HG02588 (cell line): ENCODE data around the gene DMAC2.
"Not testable (repeated sequence)": the region's sequence is repeated elsewhere in the genome, so short reads cannot be mapped to it uniquely, and the experiment has no call there.

ENCODE experiments used
- ATAC-seq: cut with Tn5 transposase; IDR thresholded peaks from one replicate; pipeline ENCODE4 v1.9.1; 2021; ENCODE audit warnings: mild to moderate bottlenecking, moderate library complexity; ENCODE audit not compliant: unreplicated experiment

DMAC2 gene

GRCh38 chr19:41439441-41440222, at the start of gene DMAC2:
DMAC2 (minus strand) TSS chr19:41439912; CDS start chr19:41439899, 13 bp downstream.
- peak; percentile 86 for ATAC-seq

GRCh38 chr19:41486953-41487352, 47.2 kb upstream of the DMAC2 start:
- ATAC-seq: not testable (repeated sequence)

GRCh38 chr19:41484822-41485221, 45.1 kb upstream of the DMAC2 start:
- no peak for ATAC-seq

- no peak for ATAC-seq
Observed at GRCh38 chr19:41480336-41480735, 40.6 kb upstream of the DMAC2 start.

DNA sequence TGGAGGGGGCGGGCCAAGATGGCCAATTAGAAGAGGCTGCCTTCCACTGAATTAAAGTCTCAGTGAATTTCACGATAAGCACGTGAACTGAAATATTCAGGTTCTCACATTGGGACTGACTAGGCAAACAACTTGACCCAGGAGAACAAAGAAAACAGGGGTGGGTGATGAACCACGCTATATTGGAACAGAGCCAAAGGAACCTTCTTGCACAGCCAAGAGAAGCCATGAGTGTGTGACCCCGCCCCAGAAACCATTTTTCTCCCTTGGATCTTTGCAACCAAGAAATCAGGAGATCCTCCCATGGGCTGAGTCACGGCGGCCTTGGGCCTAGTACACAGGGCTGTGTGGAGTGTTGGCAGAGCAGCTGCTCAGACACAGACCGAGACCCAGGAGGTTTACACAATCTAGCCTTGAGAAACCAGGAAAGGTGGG, 40.1 kb upstream of the DMAC2 start:
- ATAC-seq: no peak

GRCh38 chr19:41478875-41479756, 39.4 kb upstream of the DMAC2 start:
- no peak for ATAC-seq

DNA sequence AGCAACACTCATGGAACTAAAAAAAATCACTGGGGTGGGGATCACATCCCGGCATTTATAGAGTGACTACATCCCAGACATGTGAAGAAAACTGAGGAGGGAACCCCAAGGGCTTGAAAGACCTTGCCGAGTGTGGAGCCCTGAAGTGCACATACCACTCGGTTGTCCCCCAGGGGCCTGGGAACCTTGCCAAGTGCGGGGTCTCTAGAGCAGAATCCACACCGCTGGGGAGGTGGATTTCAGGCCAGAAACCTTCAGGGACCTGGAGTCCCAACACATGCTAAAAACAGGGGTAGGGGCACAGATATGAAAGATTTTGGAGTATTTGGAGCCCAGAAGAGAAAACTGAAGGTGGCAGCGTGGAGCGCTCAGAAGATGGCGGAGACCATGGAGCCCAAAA, 38.5 kb upstream of the DMAC2 start:
- ATAC-seq: no peak

- ATAC-seq: no peak
Observed at GRCh38 chr19:41476583-41476982, 36.9 kb upstream of the DMAC2 start.

- not testable (repeated sequence) for ATAC-seq
Observed at GRCh38 chr19:41463257-41464256, 23.8 kb upstream of the DMAC2 start.

- no peak for ATAC-seq
Observed at GRCh38 chr19:41462497-41462896, 22.8 kb upstream of the DMAC2 start.

DNA sequence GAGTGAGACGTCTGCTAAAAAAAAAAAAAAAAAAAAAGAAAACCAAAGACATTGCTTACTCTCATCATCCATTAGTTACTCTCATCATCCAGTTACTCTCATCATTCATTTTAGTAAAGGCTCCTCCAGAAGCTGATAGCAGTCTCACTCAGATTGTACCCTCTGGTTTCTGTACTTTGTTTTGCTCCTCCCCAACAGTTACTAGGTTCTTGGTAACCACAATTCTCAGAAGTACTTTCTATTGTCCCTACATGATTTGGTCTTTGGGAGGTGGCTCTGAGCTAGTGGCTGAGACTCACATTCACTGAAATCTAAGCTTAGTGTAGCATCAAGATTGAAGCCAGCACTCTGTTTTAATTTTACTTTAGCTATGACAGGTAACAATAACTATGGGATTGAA, 17.5 kb upstream of the DMAC2 start:
- ATAC-seq: no peak

DNA sequence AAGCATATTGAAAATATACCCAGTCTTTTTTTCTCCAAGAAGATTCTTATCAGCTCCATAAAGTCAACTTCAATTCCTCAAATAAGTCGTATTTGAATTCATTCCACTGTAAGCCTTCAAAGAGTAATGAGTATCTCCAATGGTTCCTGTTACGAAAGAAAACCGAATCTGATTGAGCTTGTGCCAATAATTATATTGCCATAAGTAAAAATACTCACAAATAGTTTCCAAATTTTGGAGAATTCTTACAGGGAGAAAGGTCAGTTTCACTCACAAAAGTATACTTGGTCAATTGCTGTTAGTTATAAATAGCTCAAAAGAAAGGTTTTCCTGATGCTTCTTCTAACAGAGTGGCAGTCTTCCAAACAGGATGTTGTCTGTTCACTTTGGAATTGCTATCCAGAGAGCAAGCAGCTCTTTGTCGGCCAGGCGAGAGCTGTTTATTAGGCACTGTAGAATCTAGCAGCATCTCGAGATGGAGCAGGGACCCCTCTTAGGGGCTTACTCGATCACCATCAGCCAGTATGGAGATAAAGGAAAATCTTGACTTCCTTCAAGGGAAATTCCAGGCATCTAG, 16.7 kb upstream of the DMAC2 start:
- ATAC-seq: no peak

- no peak for ATAC-seq
Observed at GRCh38 chr19:41455936-41456335, 16.2 kb upstream of the DMAC2 start.

GRCh38 chr19:41452584-41453275, 13.0 kb upstream of the DMAC2 start:
- no peak for ATAC-seq

DNA sequence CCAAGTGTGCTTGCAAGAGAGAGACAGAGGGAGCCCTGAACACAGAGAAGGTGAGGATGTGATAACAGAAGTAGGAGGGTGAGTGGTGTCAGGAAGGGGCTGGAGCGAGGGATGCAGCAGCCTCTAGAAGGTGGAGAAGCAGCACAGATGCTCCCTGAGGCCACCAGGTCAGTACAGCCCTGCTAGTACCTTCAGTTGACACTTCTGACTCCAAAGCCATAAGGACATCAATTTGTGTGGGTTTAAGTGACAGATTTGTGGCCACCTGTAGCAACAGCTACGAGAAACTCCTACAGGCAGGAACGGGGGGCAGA, 10.1 kb upstream of the DMAC2 start:
- ATAC-seq: no peak

GRCh38 chr19:41449079-41449864, 9.6 kb upstream of the DMAC2 start:
- ATAC-seq: no peak

- ATAC-seq: no peak
Observed at GRCh38 chr19:41447732-41448332, 8.1 kb upstream of the DMAC2 start.

GRCh38 chr19:41445575-41445974, 5.9 kb upstream of the DMAC2 start:
- no peak for ATAC-seq
